ENCODE data around the gene PYGB. TPM values are rescaled to one million over a fixed set of nuclear protein-coding genes. Genes with fewer than 3 reads are reported as not detected.

Gene PYGB
- total RNA-seq, 4 donors from 2014 or later, result 83.2 to 141 (median 94.6) TPM

GRCh38 chr20:25219365-25219764 lies 28.5 kb upstream of the PYGB start:
- Histone ChIP-seq H3K27me3 (no peaks in the 10 kb centered on the region), H3K36me3 (peaks cover 15 to 36% of the 10 kb centered on the region in 2 donors), H3K27ac (peak overlapping the region in 1 of 3 donors; percentile 16), H3K9me3 (no peaks in the 10 kb centered on the region), H3K4me3 (replicated peaks in 1 of 3) (no peak overlapping the region), H3K4me1 (peaks cover 8 to 13% of the 10 kb centered on the region in 2 donors)
- WGBS, 2 donors, result 97 to 99% methylated on average over 5 to 6 of the region's 7 CpGs
- no peak for DNase-seq
- TF ChIP-seq CTCF (IDR thresholded peaks at IDR 0.05), result no peak
- TF ChIP-seq POLR2A (IDR thresholded peaks at IDR 0.05), result no peak
- intact Hi-C loops (cut with DNase I), result no loop called here

GRCh38 chr20:25220021-25220730 lies 27.7 kb upstream of the PYGB start:
- WGBS, 2 donors, result 76 to 77% methylated on average over 11 of the region's 16 CpGs
- no peak overlapping the region for H3K4me3 ChIP-seq (replicated peaks in 1 of 3)
- H3K36me3 ChIP-seq, result peaks cover 10 to 29% of the 10 kb centered on the region in 2 donors
- H3K9me3 ChIP-seq, result no peaks in the 10 kb centered on the region
- intact Hi-C loops (cut with DNase I), result no loop called here
- TF ChIP-seq POLR2A (IDR thresholded peaks at IDR 0.05) (no peak), CTCF (IDR thresholded peaks at IDR 0.05) (no peak)
- peak overlapping the region in 2 of 3 donors; percentile 16 to 23 for H3K27ac ChIP-seq
- peaks cover 8 to 13% of the 10 kb centered on the region in 2 donors for H3K4me1 ChIP-seq
- no peak for DNase-seq
- no peaks in the 10 kb centered on the region for H3K27me3 ChIP-seq

GRCh38 chr20:25220810-25221591 lies 26.9 kb upstream of the PYGB start:
- 52 to 57% methylated on average over 12 to 15 of the region's 15 CpGs for WGBS, 2 donors
- H3K36me3 ChIP-seq, result peaks cover 2 to 21% of the 10 kb centered on the region in 2 donors
- no peaks in the 10 kb centered on the region for H3K27me3 ChIP-seq
- H3K27ac ChIP-seq, result no peak overlapping the region
- TF ChIP-seq CTCF (IDR thresholded peaks at IDR 0.05) (no peak), POLR2A (IDR thresholded peaks at IDR 0.05) (no peak)
- DNase-seq, result peak; percentile 85 to 89
- H3K4me1 ChIP-seq, result peaks cover 8 to 13% of the 10 kb centered on the region in 2 donors
- no peak overlapping the region for H3K4me3 ChIP-seq (replicated peaks in 1 of 3)
- H3K9me3 ChIP-seq, result no peaks in the 10 kb centered on the region
- intact Hi-C loops (cut with DNase I), result no loop called here

GRCh38 chr20:25221592-25222460 lies 26.1 kb upstream of the PYGB start:
- TF ChIP-seq CTCF (IDR thresholded peaks at IDR 0.05) (no peak), POLR2A (IDR thresholded peaks at IDR 0.05) (no peak)

More at GRCh38 chr20:25221592-25222460, 26.1 kb upstream of the PYGB start:
- H3K36me3 ChIP-seq, result peaks cover 0 to 15% of the 10 kb centered on the region in 2 donors
- intact Hi-C loops (cut with DNase I), result no loop called here
- no peak for DNase-seq
- H3K27me3 ChIP-seq, result no peaks in the 10 kb centered on the region
- H3K4me3 ChIP-seq (replicated peaks in 1 of 3), result no peak overlapping the region
- H3K27ac ChIP-seq, result no peak overlapping the region
- H3K4me1 ChIP-seq, result peaks cover 8 to 18% of the 10 kb centered on the region in 2 donors
- no peaks in the 10 kb centered on the region for H3K9me3 ChIP-seq
- WGBS, 2 donors, result 85 to 88% methylated on average over 28 to 29 of the region's 29 CpGs

All from thyroid gland (tissue), 4 donors.